GM08714 (cell line): ENCODE results near the gene CXCL5.
"Not testable (repeated sequence)": the region's sequence is repeated elsewhere in the genome, so short reads cannot be mapped to it uniquely, and the experiment has no call there.

Experiments used
- H3K4me3 ChIP-seq: fragments of 200-500 bp; sonication (Bioruptor generic); 2 replicates; pipeline ENCODE4 v1.5.1; 2014; ENCODE audit warnings: mild to moderate bottlenecking, low read length, inconsistent platforms
- ZNF274 ChIP-seq: IDR thresholded peaks from 2 replicates; pipeline ENCODE4 v1.6.1; 2012; ENCODE audit warnings: mild to moderate bottlenecking, low read depth, low read length

Gene CXCL5

DNA sequence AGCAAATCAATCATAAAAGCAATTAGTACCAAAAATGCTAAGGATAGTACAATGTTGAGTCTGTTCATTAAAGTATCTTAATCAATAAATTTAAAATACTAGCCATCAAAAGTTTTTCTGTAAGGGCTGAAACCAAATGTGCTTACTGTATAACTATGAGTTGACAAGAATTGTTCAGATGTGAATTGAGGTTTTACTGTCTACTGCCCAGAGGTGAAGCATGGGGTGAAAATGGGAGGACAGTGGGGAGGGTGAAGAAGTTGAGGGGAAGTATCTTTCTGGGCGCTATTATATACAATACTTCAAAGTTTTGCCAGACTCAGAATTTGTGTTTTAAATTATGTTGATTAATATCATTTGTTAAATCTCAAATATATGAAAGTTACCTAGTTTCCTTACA, 6.4 kb downstream of the CXCL5 start:
- no peak overlapping the region for H3K4me3 ChIP-seq
- TF ChIP-seq ZNF274: no peak

- TF ChIP-seq ZNF274: no peak
- H3K4me3 ChIP-seq: no peak overlapping the region
Observed at GRCh38 chr4:73991742-73992000, 6.8 kb downstream of the CXCL5 start.

- TF ChIP-seq ZNF274: no peak
- no peak overlapping the region for H3K4me3 ChIP-seq
Observed at GRCh38 chr4:73990988-73991741, 7.3 kb downstream of the CXCL5 start.

GRCh38 chr4:73989928-73990327, 8.5 kb downstream of the CXCL5 start:
- no peak for TF ChIP-seq ZNF274
- no peak overlapping the region for H3K4me3 ChIP-seq

DNA sequence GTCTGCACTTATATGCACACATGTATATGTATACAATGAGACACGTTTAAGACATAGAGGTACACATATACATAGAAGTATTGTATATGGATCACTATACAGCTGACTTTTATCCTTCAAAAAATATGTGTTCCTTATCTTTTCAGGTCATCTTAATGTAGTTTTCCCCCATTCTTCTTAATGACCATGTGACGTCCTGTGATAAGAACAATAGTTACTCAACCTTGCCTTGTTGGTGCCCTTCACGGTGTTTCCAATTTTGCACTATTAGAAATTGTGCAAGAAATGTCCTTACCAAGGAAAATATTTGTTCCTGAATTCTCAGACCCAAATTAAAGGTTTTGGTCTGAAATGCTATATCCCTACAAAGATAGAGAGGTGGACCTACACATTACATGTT, 9.4 kb downstream of the CXCL5 start:
- no peak overlapping the region for H3K4me3 ChIP-seq
- TF ChIP-seq ZNF274: no peak

DNA sequence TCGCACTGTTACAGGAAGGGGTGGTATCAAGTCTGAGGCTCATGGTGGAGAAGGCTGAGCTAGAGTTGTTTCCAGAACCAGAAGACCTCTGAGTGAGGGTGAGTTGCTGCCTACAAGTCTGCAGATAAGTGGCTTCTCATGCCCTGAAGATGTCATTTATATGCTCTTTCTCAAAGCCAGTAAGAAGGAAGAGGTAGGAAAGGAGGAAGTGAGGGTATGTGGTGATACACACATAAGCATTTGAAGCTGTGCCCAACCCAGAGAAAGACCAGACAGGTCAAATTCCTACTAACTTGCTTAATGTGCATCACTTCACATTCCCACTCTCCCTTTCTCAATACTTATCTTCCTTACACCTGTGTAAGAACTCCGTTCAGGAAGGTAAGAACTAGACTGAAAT, 10.4 kb downstream of the CXCL5 start, which contains the start of gene PPBP:
Gene PPBP (minus strand): TSS at position 130 of the 400 bp plus-strand sequence. CDS start 87 bp downstream, at position 43.
- no peak within 1 kb of the TSS for H3K4me3 ChIP-seq
- TF ChIP-seq ZNF274: no peak

- no peak for TF ChIP-seq ZNF274
- H3K4me3 ChIP-seq: no peak overlapping the region
Observed at GRCh38 chr4:73985528-73985852, 13.0 kb downstream of the CXCL5 start.

DNA sequence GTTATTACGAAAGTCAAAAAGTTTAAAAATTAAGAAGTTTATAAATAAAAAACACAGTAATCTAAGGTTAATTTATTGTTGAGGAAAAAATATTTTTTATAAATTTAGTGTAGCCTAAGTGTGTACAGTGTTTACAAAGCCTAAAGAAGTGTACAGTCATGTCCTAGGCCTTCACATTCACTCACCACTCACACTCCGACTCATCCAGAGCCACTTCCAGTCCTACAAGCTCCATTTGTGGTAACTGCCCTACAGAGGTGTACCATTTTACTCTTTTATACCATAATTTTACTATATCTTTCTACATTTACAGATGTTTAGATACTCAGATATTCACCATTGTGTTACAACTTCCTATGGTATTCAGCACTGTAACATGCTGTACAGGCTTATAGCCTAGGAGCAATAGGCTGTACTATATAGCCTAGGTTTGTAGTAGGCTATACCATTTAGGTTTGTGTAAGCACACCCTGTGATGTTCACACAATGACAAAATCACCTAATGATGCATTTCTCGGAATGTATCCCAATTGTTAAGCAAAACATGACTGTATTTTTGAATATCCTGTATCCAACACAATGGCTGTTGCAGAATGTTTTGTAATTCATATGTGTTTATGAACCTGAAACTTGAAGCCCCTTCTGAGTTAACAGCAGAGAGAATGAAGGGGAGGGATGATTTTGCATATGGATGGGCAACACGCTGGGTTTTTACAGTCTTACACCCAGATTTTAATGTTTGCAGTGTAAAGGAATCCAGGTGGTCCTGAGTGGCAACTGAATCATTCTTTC, 13.5 kb downstream of the CXCL5 start:
- no peak for TF ChIP-seq ZNF274
- no peak overlapping the region for H3K4me3 ChIP-seq

GRCh38 chr4:73981175-73981574, 17.3 kb downstream of the CXCL5 start:
- H3K4me3 ChIP-seq: not testable (repeated sequence)

DNA sequence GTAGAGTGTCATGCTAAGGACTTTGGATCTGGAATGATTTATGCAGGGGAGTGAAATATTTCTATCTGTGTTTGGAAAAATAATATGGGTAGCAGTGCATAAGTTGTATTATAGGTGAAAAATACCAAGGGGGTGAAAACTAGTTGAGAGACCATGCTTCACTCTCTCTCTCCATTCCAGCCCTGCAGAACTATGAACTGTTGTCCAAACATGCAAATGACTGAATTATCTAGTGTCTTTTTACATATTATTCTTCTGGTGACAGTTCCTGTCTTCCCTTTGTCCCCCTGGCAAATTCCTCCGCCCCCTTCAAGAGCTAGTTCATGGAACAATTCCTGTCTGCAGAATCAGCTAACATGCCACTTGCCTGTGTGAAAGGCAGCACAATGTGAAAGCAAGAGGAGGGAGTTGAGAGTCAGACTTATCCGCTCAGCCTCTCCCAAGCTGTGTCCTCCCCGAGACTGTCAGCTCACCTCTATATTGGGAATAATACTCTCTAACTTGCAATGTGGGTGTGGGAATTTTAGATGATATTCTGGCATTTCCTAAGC, 19.0 kb downstream of the CXCL5 start:
- no peak overlapping the region for H3K4me3 ChIP-seq
- TF ChIP-seq ZNF274: no peak

GRCh38 chr4:73978886-73979285, 19.6 kb downstream of the CXCL5 start:
- H3K4me3 ChIP-seq: no peak overlapping the region
- no peak for TF ChIP-seq ZNF274

DNA sequence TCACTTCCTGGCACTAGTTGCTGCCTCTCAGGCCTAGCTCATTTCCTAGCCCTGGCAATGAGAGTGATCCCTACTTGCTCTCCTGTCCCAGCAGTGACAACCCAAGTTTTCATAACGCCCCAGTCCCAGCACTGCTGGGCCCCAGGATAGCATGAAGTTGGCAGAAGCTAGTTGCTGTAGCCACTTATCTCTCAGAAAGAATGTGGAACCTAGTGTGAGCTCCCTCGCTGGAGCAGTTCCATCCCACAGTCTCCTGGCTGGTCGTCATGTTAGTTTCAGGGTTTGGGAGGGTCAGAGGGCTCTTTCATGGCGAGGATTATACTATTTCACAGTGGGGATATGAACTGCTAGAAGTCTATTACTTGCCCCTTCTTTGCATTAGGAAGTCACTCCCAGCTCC, 21.8 kb downstream of the CXCL5 start:
- H3K4me3 ChIP-seq: no peak overlapping the region
- no peak for TF ChIP-seq ZNF274

GRCh38 chr4:73976217-73976616, 22.3 kb downstream of the CXCL5 start:
- no peak for TF ChIP-seq ZNF274
- H3K4me3 ChIP-seq: no peak overlapping the region

GRCh38 chr4:73974352-73974751, 24.1 kb downstream of the CXCL5 start:
- no peak overlapping the region for H3K4me3 ChIP-seq
- TF ChIP-seq ZNF274: no peak

GRCh38 chr4:73970945-73971344, 27.5 kb downstream of the CXCL5 start:
- no peak for TF ChIP-seq ZNF274
- H3K4me3 ChIP-seq: no peak overlapping the region
